OCI-LY7 (cell line): ENCODE measurements around the gene SLC15A2. TPM values are rescaled to one million over a fixed set of nuclear protein-coding genes. Genes with fewer than 3 reads are reported as not detected.

Experiments used
- BruUV-seq: library from RNA; stranded (reverse); fragments of 400-500 nt; replicated peaks from 2 replicates; lab custom pipeline; 2021; lab: Mats Ljungman, UMichigan
- CTCF ChIA-PET: fragments of 300-600 bp; sonication (Branson Sonifier 250); formaldehyde crosslinking; loops from one replicate; lab custom pipeline; 2022; ENCODE audit warnings: antibody characterized with exemption; ENCODE audit not compliant: unreplicated experiment; lab: Charles Lee
- POLR2A ChIA-PET: fragments of 300-600 bp; sonication (Branson Sonifier 250); formaldehyde crosslinking; loops from one replicate; lab custom pipeline; 2022; ENCODE audit warnings: antibody characterized with exemption; lab: Charles Lee
- DNase-seq: peaks from one replicate; pipeline ENCODE4 v3.0.0-alpha.2; 2015; ENCODE audit warnings: low spot score
- H2AFZ ChIP-seq: fragments of 200-600 bp; sonication (generic), shearing (Covaris generic); 2 replicates; pipeline ENCODE4 v1.6.1; 2014; ENCODE audit warnings: mild to moderate bottlenecking, antibody characterized with exemption, low read length, moderate library complexity
- H3K27ac ChIP-seq: fragments of 200-600 bp; sonication (generic); 2 replicates; pipeline ENCODE4 v1.5.1; 2014; ENCODE audit warnings: mixed run types, low read depth, mild to moderate bottlenecking, moderate library complexity, low read length, inconsistent platforms; ENCODE audit not compliant: poor library complexity, severe bottlenecking
- H3K36me3 ChIP-seq: fragments of 200-600 bp; sonication (generic); 2 replicates; pipeline ENCODE4 v1.6.1; 2014; ENCODE audit warnings: mild to moderate bottlenecking, antibody characterized with exemption, low read length, moderate library complexity, mixed read lengths; ENCODE audit not compliant: insufficient read depth
- H3K4me1 ChIP-seq: fragments of 200-600 bp; sonication (generic); 2 replicates; pipeline ENCODE4 v1.5.1; 2014; ENCODE audit warnings: mild to moderate bottlenecking, low read length; ENCODE audit not compliant: insufficient read depth, poor library complexity, severe bottlenecking
- H3K4me2 ChIP-seq: fragments of 200-600 bp; sonication (generic); 2 replicates; pipeline ENCODE4 v1.6.1; 2014; ENCODE audit warnings: mild to moderate bottlenecking, low read length
- H3K4me3 ChIP-seq: fragments of 200-600 bp; sonication (generic); 2 replicates; pipeline ENCODE4 v1.5.1; 2014; ENCODE audit warnings: mild to moderate bottlenecking, low read depth, low read length; ENCODE audit not compliant: poor library complexity, severe bottlenecking
- H3K79me2 ChIP-seq: fragments of 200-600 bp; sonication (generic); 2 replicates; pipeline ENCODE4 v1.6.1; 2016; ENCODE audit warnings: low read depth, mild to moderate bottlenecking, low read length, moderate library complexity, mixed read lengths; ENCODE audit not compliant: insufficient read depth
- H3K9me2 ChIP-seq: fragments of 200-600 bp; sonication (generic); 2 replicates; pipeline ENCODE4 v1.6.1; 2016; ENCODE audit warnings: mild to moderate bottlenecking, low read length, mixed read lengths; ENCODE audit not compliant: insufficient read depth
- H3K9me3 ChIP-seq: fragments of 200-600 bp; sonication (generic); 2 replicates; pipeline ENCODE4 v1.6.1; 2014; ENCODE audit warnings: mild to moderate bottlenecking, mixed run types, low read length, mixed read lengths
- H4K20me1 ChIP-seq: fragments of 200-600 bp; sonication (generic); 2 replicates; pipeline ENCODE4 v1.6.1; 2014; ENCODE audit warnings: mild to moderate bottlenecking, antibody characterized with exemption, low read length, moderate library complexity, mixed read lengths; ENCODE audit not compliant: insufficient read depth
- CTCF ChIP-seq: fragments of 200-600 bp; sonication (generic); conservative IDR thresholded peaks from 2 replicates; pipeline ENCODE4 v1.5.1; 2014; ENCODE audit warnings: mild to moderate bottlenecking, antibody characterized with exemption, low read length, moderate library complexity, mixed read lengths
- EZH2phosphoT487 ChIP-seq: fragments of 200-600 bp; sonication (generic); IDR thresholded peaks from 2 replicates; pipeline ENCODE4 v1.6.1; 2018; ENCODE audit warnings: low read depth, borderline replicate concordance, mild to moderate bottlenecking, mixed run types, antibody characterized with exemption, low read length, moderate library complexity, mixed read lengths
- intact Hi-C: fragments of 100-400 bp; cut with micrococcal nuclease; formaldehyde crosslinking; loops from one replicate; pipeline ENCODE4 v1.10.0; 2022; ENCODE audit not compliant: unreplicated experiment
- total RNA-seq, 2 experiments: library from RNA; depleted of rRNA in 1 of 2; stranded (reverse); fragments of >200 nt in 1 of 2; shearing (Covaris generic) in 1 of 2; gene quantifications; 2 replicates each; pipeline ENCODE4 v1.2.3, GENCODE V29; 2014 to 2022

SLC15A2 gene
- total RNA-seq, 2 experiments from 2014 or later = 14.0 to 25.3 TPM

GRCh38 chr3:121885386-121885785 lies 8.8 kb upstream of the SLC15A2 start:
- no peak overlapping the region for H3K4me3 ChIP-seq
- no peak overlapping the region for H3K4me2 ChIP-seq
- no TSS peak for BruUV-seq
- intact Hi-C loops = loop anchor here (10.0 kb wide), 2 partner anchors 209 to 369 kb away; no protein-coding TSS in a partner anchor
- H4K20me1 ChIP-seq = no peaks in the 10 kb centered on the region
- no peak overlapping the region for H2AFZ ChIP-seq
- TF ChIP-seq CTCF (no peak), EZH2phosphoT487 (no peak)
- POLR2A ChIA-PET = no interaction called here
- peaks cover 47% of the 10 kb centered on the region for H3K36me3 ChIP-seq
- no peaks in the 10 kb centered on the region for H3K9me2 ChIP-seq
- no peak for DNase-seq
- H3K27ac ChIP-seq = no peak overlapping the region
- CTCF ChIA-PET = no interaction called here
- no peaks in the 10 kb centered on the region for H3K9me3 ChIP-seq
- no peaks in the 10 kb centered on the region for H3K4me1 ChIP-seq
- peaks cover 11% of the 10 kb centered on the region; the same call in 1 of the 2 replicates for H3K79me2 ChIP-seq

- intact Hi-C loops = no loop called here
- Histone ChIP-seq H3K9me3 (no peaks in the 10 kb centered on the region), H3K27ac (no peak overlapping the region), H2AFZ (no peak overlapping the region), H3K4me1 (no peaks in the 10 kb centered on the region), H3K79me2 (no peaks in the 10 kb centered on the region), H3K4me2 (no peak overlapping the region), H4K20me1 (no peaks in the 10 kb centered on the region), H3K4me3 (no peak overlapping the region), H3K9me2 (no peaks in the 10 kb centered on the region), H3K36me3 (peaks cover 57% of the 10 kb centered on the region)
- TF ChIP-seq CTCF (no peak), EZH2phosphoT487 (no peak)
- POLR2A ChIA-PET = interaction anchor here (0.7 to 1.7 kb wide), 4 partner anchors 15 to 64 kb away, joined by 3 to 7 read pairs (median 4); no protein-coding TSS in a partner anchor
- no TSS peak for BruUV-seq
- CTCF ChIA-PET = no interaction called here
- no peak for DNase-seq
Measured at GRCh38 chr3:121895121-121895520, 920 bp downstream of the SLC15A2 start.

GRCh38 chr3:121895736-121896135 lies 1.5 kb downstream of the SLC15A2 start:
- H3K4me1 ChIP-seq = no peaks in the 10 kb centered on the region
- BruUV-seq = no TSS peak
- H2AFZ ChIP-seq = no peak overlapping the region
- H3K27ac ChIP-seq = no peak overlapping the region
- H3K9me2 ChIP-seq = no peaks in the 10 kb centered on the region
- ChIA-PET POLR2A (interaction anchor here (1.0 to 1.7 kb wide), 3 partner anchors 16 to 23 kb away, joined by 3 to 7 read pairs (median 3); no protein-coding TSS in a partner anchor), CTCF (interaction anchor here (0.6 kb wide), 1 partner anchor 1165 kb away, joined by 3 read pairs; no protein-coding TSS in a partner anchor)
- intact Hi-C loops = no loop called here
- no peak overlapping the region for H3K4me2 ChIP-seq
- TF ChIP-seq EZH2phosphoT487 (no peak), CTCF (no peak)
- H3K4me3 ChIP-seq = no peak overlapping the region
- H3K36me3 ChIP-seq = peaks cover 61% of the 10 kb centered on the region
- H3K79me2 ChIP-seq = no peaks in the 10 kb centered on the region
- H3K9me3 ChIP-seq = no peaks in the 10 kb centered on the region
- no peak for DNase-seq
- no peaks in the 10 kb centered on the region for H4K20me1 ChIP-seq
